Measurements from ENCODE around the gene SH3BP1.
A peak's percentile ranks its signal among the peaks of the same experiment; 100 is the strongest.

The SH3BP1 gene

DNA sequence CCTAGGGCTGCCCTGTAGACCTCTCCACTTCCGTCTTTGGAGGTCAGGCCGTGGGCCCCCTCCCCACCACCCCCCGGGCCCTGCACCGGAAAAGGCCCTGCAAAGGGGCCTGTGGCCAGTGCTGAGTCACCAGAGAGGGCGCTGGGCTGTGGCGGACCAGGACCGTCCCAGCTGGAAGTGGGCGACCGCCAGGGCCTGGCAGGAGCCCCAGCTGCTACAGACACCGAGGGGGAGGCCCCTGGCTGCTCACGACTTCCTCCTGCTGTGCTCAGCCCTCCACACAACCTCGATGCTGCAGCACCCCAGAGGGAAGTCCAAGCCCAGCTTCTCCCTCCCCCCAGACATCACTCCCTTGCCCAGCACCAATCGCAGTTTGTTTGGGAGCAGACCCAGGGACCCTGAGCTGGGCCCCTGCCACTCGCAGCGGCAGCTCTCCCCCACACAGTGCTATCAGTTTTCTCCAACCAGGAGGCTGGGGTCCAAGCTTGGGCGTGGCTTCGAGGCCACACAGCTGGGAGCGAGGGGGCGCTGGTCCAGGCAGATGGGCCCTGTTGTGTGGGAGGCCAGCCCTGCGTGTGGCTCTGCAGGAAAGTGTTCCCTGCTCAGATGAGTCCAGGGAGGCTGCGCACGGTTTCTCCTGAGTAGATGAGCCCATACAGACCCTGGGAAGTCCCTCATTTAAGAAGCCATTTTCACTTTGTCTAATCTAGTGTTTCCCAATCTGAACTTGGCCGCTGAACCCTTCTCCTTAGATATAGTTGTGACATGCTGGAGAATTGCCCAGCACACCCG, 5.6 kb upstream of the SH3BP1 start:
- DNase-seq (ENCODE audit: low read depth), result peak; percentile 23
- H3K4me3 ChIP-seq (ENCODE audit: control insufficient read depth, low read depth, low read length), result no peak overlapping the region

DNA sequence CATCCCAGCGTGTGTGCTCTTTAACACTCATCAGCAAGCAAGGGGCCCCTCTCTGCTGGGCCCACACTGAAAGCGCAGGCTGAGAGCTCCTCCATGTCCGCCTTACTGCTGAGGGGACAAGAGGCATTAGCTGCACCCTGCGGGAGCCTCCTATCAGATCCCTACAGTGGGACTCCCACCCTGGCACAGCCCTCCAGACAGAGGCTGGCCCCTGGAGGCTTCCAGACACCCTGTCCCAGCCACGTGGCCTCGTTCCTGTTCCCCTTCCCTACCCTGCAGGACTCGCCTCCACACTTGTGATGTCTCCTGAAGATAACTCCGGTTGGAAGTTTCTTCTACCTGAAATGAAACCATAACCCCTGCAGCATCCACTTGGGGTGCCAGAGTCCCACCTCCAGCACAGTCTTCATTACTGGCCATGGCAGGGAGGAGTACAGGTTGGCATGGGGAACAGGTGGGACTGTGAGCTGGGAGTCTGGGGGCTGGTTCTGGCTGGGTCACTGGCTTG, 5.0 kb upstream of the SH3BP1 start:
- no peak overlapping the region for H3K4me3 ChIP-seq (ENCODE audit: control insufficient read depth, low read depth, low read length)
- no peak for DNase-seq (ENCODE audit: low read depth)
- TF ChIP-seq, protein P1, sequence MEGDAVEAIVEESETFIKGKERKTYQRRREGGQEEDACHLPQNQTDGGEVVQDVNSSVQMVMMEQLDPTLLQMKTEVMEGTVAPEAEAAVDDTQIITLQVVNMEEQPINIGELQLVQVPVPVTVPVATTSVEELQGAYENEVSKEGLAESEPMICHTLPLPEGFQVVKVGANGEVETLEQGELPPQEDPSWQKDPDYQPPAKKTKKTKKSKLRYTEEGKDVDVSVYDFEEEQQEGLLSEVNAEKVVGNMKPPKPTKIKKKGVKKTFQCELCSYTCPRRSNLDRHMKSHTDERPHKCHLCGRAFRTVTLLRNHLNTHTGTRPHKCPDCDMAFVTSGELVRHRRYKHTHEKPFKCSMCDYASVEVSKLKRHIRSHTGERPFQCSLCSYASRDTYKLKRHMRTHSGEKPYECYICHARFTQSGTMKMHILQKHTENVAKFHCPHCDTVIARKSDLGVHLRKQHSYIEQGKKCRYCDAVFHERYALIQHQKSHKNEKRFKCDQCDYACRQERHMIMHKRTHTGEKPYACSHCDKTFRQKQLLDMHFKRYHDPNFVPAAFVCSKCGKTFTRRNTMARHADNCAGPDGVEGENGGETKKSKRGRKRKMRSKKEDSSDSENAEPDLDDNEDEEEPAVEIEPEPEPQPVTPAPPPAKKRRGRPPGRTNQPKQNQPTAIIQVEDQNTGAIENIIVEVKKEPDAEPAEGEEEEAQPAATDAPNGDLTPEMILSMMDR (IDR thresholded peaks at IDR 0.05; ENCODE audit: control insufficient read depth, insufficient read depth, low read depth, low read length, missing control alignments), result peak; percentile 22

More for the DNA sequence above, 5.6 kb upstream of the SH3BP1 start:
- TF ChIP-seq, protein P1 (IDR thresholded peaks at IDR 0.05; ENCODE audit: control insufficient read depth, insufficient read depth, low read depth, low read length, missing control alignments), result peak; percentile 31

DNA sequence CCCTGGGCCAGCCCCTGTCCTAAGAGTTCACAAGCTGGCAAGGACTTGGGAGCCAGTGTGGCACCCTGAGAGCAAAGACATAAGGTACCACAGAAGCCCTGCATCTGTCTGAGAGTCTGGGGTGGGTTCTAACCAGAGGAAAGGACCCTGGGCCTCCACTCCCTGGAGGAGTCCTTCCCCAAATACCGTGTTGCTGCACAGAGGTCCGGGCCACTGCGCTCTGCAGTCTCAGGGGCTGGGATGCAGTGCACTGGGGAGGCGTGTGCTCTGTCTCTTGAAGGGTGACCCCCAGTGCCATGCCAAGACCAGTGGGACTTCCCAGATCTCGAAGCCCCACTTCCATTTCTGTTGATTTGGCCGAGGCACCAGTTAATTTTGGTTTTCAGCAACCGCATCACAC, 4.3 kb upstream of the SH3BP1 start:
- TF ChIP-seq, protein P1 (IDR thresholded peaks at IDR 0.05; ENCODE audit: control insufficient read depth, insufficient read depth, low read depth, low read length, missing control alignments), result no peak
- no peak overlapping the region for H3K4me3 ChIP-seq (ENCODE audit: control insufficient read depth, low read depth, low read length)
- DNase-seq (ENCODE audit: low read depth), result no peak

DNA sequence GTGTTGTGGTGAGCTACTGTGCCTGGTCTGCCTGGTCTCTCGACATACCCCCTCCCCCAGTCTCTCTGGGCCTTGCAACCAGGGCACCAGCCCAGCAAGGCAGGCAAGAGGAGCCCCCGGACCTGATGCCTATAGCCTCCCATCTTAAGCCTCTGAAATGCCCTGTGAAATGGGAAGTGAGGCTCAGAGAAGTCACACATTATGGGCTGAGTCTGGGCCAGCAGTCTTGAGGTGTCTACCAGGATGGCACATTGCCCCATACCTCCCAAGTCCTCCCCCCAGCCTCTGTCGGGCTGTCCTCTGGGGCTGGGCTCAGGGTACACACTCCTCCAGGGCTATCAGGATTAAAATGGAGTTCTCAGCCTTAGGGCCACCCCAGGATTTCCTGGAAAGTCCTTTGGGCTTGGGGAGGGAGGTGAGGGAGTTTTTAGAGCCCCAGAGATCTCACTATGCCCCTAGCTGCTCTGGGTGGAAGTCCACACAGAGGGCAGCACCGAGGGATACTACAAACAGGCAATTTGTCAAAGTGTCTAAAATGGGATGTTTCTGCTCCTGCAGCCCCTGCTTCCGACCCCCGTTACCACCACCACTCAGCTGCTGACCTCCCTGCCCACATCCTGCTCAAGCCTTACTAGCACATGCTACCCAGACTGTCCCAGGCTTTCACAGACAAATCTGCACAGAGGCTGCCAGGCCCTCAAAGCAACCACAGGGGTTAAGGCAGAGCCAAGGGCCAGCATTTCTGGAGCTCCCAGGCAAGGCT, 3.1 kb upstream of the SH3BP1 start:
- no peak for DNase-seq (ENCODE audit: low read depth)
- TF ChIP-seq, protein P1 (IDR thresholded peaks at IDR 0.05; ENCODE audit: control insufficient read depth, insufficient read depth, low read depth, low read length, missing control alignments), result peak; percentile 31

DNA sequence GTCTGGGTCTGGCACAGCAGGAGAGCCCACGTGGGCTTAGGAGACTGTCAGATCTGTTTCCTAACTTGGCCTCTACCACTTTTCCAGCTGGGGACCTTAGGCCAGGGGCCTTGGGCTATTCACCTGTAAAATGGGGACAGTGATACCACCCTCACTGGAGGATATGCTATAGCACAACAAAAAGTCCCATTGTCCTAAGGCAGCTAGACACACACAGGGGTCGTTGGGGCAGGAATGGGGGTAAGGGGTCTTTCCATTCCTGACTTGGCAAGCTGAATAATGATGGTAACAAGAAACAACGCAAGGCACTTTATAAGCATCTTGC, 2.6 kb upstream of the SH3BP1 start:
- TF ChIP-seq, protein P1 (IDR thresholded peaks at IDR 0.05; ENCODE audit: control insufficient read depth, insufficient read depth, low read depth, low read length, missing control alignments), result no peak
- DNase-seq (ENCODE audit: low read depth), result no peak
- no peak overlapping the region for H3K4me3 ChIP-seq (ENCODE audit: control insufficient read depth, low read depth, low read length)

More for the DNA sequence above, 3.1 kb upstream of the SH3BP1 start:
- no peak overlapping the region for H3K4me3 ChIP-seq (ENCODE audit: control insufficient read depth, low read depth, low read length)

DNA sequence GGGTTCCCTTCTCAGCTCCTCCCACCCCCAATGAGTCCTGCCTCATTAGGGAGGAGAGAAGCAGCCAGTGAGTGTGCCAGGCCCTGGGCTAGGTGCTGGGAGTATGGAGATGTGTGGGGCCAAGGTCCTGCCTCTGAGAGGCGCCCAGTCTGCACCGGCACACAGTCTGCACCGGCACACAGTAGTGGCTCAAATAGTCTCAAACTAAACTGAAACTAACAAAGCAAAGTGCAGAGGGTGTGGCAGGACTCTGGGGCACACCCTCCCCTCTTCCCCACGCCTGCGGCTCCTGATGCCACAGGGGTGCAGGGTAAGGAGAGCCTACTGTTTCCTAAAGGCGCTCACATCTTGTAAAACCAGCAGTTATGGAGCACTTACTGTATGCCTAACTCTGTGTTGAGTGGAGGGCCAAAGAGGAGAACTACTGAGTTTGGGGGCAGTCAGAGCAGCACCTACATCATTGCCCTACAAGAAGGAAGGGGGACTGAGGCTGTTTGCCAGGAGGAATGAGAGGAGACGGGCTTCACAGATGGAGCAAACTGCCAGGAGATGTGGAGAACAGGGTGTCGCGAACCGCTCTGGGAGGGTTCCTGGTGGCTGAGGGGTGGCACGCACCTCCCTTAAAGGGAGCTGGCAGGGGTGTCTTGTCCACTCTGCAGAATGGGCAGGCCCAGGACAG, 939 bp upstream of the SH3BP1 start:
- no peak for DNase-seq (ENCODE audit: low read depth)
- TF ChIP-seq, protein P1 (IDR thresholded peaks at IDR 0.05; ENCODE audit: control insufficient read depth, insufficient read depth, low read depth, low read length, missing control alignments), result no peak
- H3K4me3 ChIP-seq (ENCODE audit: control insufficient read depth, low read depth, low read length), result no peak overlapping the region
